Kidney epithelial cell (primary cell): ENCODE data around the gene ZNF77. TPM values are rescaled to one million over a fixed set of nuclear protein-coding genes. Genes with fewer than 3 reads are reported as not detected.
A peak's percentile ranks its signal among the peaks of the same experiment; 100 is the strongest.
"Not testable (repeated sequence)": the region's sequence is repeated elsewhere in the genome, so short reads cannot be mapped to it uniquely, and the experiment has no call there.

Experiments used
- DNase-seq: peaks from one replicate; pipeline ENCODE4 v3.0.0-alpha.2; 2010; ENCODE audit warnings: low read depth
- H3K27me3 ChIP-seq: 2 replicates; pipeline ENCODE4 v1.6.0; 2011; ENCODE audit warnings: low read length; ENCODE audit not compliant: control insufficient read depth, insufficient read depth
- H3K36me3 ChIP-seq: 2 replicates; pipeline ENCODE4 v1.5.1; 2011; ENCODE audit warnings: low read length; ENCODE audit not compliant: control insufficient read depth, insufficient read depth
- H3K4me3 ChIP-seq: 2 replicates; pipeline ENCODE4 v1.5.1; 2011; ENCODE audit warnings: low read depth, mild to moderate bottlenecking, control low read depth, low read length
- total RNA-seq: library from RNA; depleted of rRNA; stranded (reverse); fragments of >200 nt; gene quantifications from 2 replicates; pipeline ENCODE4 v1.2.3, GENCODE V29; 2015
- TF ChIP-seq, protein P1 (sequence below): IDR thresholded peaks from 2 replicates; pipeline ENCODE4 v1.5.1; 2011; ENCODE audit warnings: mild to moderate bottlenecking, moderate library complexity, low read length, control low read depth, inconsistent platforms; ENCODE audit not compliant: insufficient read depth, poor library complexity, severe bottlenecking

ZNF77 gene
- total RNA-seq, 1 donor from 2014 or later: 3.1 TPM

DNA sequence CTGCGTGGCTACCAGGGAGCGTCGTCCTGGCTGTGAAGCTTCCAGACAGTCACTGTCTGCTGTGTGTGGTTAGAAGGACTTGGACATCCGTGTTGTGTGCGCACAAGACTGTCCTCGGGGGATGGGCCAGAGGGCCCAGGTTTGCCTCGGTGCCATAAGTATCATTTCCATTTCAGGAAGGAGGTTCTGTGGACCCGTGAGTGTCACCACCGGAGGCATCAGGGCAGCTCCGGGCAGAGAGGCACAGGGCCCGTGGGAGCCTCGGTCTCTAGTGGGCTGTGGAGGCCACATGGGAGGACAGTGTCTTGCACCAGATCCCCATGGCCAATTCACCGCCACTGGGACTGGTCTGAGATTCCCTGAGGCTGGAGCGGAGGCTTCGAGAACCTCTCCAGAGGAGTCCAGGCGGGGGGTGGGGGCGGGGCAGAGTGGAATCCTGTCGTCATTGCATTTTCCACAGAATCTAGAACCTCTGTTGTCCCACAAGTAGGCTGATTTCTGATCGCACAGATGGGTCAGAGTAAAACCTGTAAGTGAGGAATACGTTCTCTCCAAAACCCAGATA is 38.1 kb downstream of the ZNF77 start:
- Histone ChIP-seq H3K4me3 (no peak overlapping the region), H3K36me3 (no peaks in the 10 kb centered on the region), H3K27me3 (no peaks in the 10 kb centered on the region)
- DNase-seq: no peak
- TF ChIP-seq, protein P1, sequence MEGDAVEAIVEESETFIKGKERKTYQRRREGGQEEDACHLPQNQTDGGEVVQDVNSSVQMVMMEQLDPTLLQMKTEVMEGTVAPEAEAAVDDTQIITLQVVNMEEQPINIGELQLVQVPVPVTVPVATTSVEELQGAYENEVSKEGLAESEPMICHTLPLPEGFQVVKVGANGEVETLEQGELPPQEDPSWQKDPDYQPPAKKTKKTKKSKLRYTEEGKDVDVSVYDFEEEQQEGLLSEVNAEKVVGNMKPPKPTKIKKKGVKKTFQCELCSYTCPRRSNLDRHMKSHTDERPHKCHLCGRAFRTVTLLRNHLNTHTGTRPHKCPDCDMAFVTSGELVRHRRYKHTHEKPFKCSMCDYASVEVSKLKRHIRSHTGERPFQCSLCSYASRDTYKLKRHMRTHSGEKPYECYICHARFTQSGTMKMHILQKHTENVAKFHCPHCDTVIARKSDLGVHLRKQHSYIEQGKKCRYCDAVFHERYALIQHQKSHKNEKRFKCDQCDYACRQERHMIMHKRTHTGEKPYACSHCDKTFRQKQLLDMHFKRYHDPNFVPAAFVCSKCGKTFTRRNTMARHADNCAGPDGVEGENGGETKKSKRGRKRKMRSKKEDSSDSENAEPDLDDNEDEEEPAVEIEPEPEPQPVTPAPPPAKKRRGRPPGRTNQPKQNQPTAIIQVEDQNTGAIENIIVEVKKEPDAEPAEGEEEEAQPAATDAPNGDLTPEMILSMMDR: no peak

GRCh38 chr19:2905918-2906519 is 38.8 kb downstream of the ZNF77 start:
- no peak for DNase-seq
- Histone ChIP-seq H3K4me3 (no peak overlapping the region), H3K36me3 (no peaks in the 10 kb centered on the region), H3K27me3 (no peaks in the 10 kb centered on the region)
- TF ChIP-seq, protein P1: no peak

- DNase-seq, H3K27me3 ChIP-seq: not testable (repeated sequence)
These were observed 41.4 kb downstream of the ZNF77 start for GRCh38 chr19:2903326-2903725.

DNA sequence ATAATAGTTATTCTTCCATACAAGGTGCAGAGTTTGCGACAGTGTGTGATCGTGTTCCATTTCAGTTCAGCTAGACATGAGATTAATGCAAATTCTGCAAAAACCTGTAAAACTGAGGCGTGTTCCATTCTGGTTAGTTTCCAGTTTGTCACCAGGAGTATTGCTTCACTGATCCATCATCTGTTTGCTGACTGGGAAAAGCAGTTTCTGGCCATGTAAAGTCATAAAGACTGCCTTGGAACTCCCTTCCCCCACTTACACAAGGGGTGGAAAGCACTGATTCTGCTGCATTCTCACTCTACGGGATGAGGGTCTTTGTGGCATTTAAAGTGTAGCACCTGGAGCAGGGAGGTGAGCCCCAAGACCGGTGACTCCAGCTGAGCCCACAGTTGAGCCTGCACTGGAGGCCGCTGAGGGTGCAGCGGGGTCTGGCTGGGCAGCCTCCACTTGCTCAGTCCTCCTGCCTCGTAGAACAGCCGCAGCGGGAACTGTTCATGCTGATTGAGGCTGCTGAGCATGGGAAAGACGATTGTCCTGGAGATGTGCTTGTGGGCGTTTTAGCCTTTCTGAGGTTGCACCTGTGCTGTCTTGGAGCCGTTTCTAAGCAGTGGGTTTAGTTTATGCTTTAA is 42.1 kb downstream of the ZNF77 start:
- Histone ChIP-seq H3K36me3 (no peaks in the 10 kb centered on the region), H3K27me3 (no peaks in the 10 kb centered on the region), H3K4me3 (no peak overlapping the region)
- no peak for DNase-seq
- TF ChIP-seq, protein P1: no peak

More at GRCh38 chr19:2903326-2903725, 41.4 kb downstream of the ZNF77 start:
- not testable (repeated sequence) for H3K4me3 ChIP-seq, H3K36me3 ChIP-seq

DNA sequence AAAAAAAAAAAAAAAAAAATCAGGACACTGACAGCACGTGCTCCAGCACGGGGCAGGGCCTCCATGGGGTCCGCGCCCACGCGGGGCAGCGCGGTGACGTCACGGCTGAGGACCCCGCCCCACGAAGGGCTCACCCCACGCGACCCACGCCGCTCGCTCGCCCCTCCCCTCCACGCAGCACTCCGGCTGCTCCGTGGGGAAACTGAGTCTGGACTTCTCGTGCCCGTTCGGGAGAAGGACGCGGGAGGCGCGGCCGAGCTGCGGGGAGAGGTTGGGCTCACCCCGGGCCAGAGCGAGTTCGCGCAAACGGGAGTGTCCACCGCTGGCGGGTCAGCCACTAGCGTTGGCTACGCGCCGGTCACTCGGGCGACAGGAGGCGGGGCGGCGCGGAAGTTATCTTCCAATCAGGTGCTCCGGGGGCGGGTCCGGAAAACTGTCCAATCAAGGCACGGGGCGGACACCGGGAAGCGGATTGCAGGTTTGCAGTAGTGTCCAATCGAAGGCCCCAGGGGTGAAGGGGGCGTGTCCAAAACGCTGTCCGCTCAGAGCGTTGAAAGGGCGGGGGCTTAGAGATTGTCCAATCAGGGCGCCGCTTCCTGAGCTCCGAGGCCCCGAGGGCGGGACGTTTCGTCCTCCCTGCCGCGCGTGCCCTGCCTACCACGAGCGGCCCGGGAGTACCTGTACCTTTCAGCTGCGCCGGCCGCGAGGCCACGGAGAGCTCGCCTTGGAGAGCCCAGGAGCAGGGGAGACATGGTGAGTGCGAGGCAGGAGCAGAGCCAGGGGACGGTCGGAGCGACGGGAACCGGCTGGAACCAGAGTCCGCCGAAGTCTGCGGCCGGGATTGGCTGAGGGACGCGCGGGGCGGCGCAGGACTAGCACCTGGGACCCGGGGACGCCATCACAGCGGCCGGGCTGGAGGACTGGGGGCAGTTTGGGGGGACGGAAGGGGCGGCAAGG is 44.2 kb downstream of the ZNF77 start, which contains the start of gene ZNF57:
Gene ZNF57 (plus strand): TSS at position 633 of the 957 bp plus-strand sequence. CDS start 118 bp downstream, at position 751.
- TF ChIP-seq, protein P1: no peak

DNA sequence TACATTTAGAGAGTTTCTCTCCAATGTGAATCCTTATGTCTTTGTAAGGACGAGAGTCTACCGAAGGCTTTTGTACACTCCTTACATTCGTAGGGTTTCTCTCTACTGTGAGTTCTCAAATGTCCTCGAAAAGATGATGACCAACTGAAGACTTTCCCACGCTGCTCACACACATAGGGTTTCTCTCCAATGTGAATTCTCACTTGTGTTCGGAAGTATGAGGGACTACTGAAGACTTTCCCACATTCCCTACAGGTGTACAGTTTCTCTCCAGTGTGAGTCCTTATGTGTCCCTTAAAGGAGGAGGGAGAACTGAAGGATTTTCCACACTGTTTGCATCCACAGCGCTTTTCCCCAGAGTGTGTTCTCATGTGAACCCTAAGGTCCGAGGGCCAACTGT is 48.1 kb downstream of the ZNF77 start:
- H3K36me3 ChIP-seq: no peaks in the 10 kb centered on the region
- TF ChIP-seq, protein P1: no peak
- H3K4me3 ChIP-seq: no peak overlapping the region
- no peaks in the 10 kb centered on the region for H3K27me3 ChIP-seq
- no peak for DNase-seq

More for the DNA sequence above, 44.2 kb downstream of the ZNF77 start, which contains the start of gene ZNF57:
- Histone ChIP-seq H3K27me3 (no peaks in the 10 kb centered on the region), H3K4me3 (peak within 1 kb of the TSS; percentile 95), H3K36me3 (no peaks in the 10 kb centered on the region)
- DNase-seq: peak; percentile 96

- not testable (repeated sequence) for H3K4me3 ChIP-seq, DNase-seq, H3K36me3 ChIP-seq, H3K27me3 ChIP-seq
These were observed 54.2 kb downstream of the ZNF77 start for GRCh38 chr19:2890531-2890930.
